NCI-H1417 treated with DMSO at 0.1 percent for 48 hours (cell line): ENCODE results near the gene RAP2A.

Source experiments
- DNase-seq: peaks from one replicate; lab custom pipeline; 2025; lab: John Stamatoyannopoulos, UW

The RAP2A gene

DNA sequence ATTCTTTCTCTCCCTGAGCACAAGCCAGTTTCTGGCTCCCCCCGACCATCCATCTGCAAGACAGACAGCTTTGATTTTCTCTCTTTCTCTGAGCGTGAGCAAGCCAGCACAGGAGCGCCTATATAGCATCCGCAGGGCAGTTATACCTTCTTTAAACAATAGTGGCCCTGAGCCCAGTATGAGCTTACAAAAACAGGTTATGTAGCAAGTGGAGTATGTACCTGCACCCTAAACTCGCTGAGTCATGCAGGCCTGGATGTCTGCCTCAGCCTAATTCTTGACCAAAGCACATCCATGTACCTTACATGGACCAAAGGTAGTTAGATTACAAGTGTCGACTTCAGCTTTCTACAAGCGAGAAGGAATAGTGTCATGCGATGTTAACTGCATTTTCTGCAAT, 61.7 kb downstream of the RAP2A start:
- DNase-seq = no peak

DNA sequence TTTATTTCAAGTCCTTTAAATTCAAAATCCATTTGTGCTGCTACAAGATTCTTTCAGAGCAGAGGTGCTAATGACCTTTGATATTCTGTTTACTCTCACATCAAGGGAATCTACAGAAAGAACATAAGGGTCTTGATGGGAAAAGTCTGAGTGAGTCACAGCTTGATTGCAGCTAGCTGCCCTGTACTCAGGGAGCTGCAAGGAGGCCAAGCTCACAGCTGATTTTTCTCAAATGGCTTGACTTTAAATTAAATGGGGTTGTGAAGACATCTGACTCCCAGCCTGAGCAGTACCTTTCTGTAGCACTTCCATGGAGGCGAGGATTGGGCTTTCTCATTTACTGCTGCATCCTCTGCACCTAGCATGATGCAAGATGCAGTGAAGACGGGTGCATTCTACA, 62.5 kb downstream of the RAP2A start:
- no peak for DNase-seq

- no peak for DNase-seq
Observed at GRCh38 chr13:97497400-97497799, 63.4 kb downstream of the RAP2A start.

DNA sequence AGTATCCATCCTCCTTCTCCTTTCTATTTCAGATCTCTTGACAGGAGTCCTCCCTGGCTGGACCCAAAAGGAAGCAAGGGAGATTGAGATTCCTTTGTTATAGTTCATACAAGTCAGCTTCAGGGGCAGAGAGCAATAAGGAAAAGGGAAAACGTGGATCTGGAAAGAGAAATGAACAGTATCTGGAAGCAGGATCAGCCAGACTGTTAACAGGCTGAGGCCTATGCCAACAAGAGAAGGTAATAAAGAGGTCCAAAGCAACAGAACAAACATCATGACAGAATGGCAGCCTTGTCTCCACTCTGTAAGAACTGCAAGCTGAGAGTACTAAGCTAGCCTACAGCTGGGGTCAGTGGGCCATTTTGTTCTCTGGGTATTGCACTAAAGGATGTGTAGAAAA, 64.5 kb downstream of the RAP2A start:
- no peak for DNase-seq

GRCh38 chr13:97499181-97499580, 65.2 kb downstream of the RAP2A start:
- no peak for DNase-seq

- DNase-seq = no peak
Observed at GRCh38 chr13:97502181-97502580, 68.2 kb downstream of the RAP2A start.

GRCh38 chr13:97502706-97503105, 68.7 kb downstream of the RAP2A start:
- DNase-seq = no peak

DNA sequence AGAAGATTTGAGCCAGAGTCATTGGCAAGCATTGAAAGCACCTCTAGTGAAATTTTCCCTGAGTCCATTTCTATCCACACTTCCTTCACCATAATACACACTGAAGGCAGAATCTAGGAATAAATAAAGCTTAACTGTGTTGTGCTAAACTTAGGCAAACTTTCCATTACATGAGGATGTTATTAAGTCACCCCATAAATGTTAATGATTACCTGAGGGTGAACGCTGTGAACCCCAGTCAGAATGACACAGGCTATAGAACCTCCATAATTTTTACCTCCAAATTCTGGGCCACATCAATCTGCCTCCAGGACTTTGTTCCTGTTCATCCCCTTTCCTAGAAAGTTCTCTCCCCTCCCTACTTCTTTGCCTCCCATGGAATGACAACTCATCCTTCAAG, 71.0 kb downstream of the RAP2A start:
- no peak for DNase-seq

GRCh38 chr13:97506511-97506910, 72.5 kb downstream of the RAP2A start:
- DNase-seq = no peak

DNA sequence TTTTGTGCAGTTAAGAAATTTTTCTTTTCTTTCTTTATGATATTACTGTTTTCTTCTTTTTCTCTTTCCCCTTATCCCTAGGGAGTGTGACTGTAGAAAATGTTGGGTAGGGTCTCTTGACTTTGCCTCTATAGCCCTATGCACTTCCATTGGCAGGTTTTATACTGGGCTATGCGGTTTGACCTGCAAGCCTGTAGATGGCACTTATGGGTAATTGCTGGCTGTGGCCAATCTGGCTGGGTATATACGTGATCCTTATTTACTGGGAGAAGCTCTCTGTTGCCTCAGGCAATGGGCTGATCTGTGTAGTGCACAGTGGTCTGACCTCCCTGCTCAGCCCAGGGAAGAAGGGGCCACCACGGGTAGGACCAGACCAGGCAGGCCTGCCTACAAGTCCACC, 78.8 kb downstream of the RAP2A start:
- no peak for DNase-seq

- no peak for DNase-seq
Observed at GRCh38 chr13:97515643-97516042, 81.7 kb downstream of the RAP2A start.

DNA sequence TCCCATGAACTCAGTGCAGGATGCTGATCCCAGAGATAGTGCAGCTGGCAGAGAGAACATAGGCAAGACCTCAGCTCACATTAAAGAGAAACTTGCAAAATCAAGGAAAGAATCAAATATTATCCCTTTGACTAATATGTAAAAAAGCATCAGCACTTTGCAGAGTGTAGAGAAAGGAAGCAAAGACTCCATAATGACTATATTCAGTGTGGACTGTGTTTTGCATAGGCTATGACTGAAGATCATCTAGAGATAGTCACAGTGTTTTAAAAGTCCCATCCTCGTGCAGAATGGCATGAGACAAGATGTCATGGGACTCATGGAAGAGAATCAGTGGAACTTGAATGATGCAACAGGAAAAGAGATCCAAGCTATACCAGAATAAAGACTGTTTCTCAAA, 84.0 kb downstream of the RAP2A start:
- DNase-seq = no peak
